ENCODE measurements around the gene RNU6-1.

The RNU6-1 gene

GRCh38 chr15:67792250-67792942, 47.4 kb downstream of the RNU6-1 start:
- Histone ChIP-seq H3K4me3 (ENCODE audit: low read depth, low read length) (no peak overlapping the region), H3K27ac (ENCODE audit: extremely low read depth, low read depth, low read length) (peak overlapping the region; percentile 24; the same call in 1 of the 2 replicates), H3K36me3 (ENCODE audit: control insufficient read depth in 2 of 2, insufficient read depth in 1 of 2, low read length in 2 of 2) (no peaks in the 10 kb centered on the region), H3K4me1 (ENCODE audit: control insufficient read depth, insufficient read depth, low read length) (peaks cover 28% of the 10 kb centered on the region), H3K9me3 (ENCODE audit: control insufficient read depth, insufficient read depth, low read depth, low read length) (no peaks in the 10 kb centered on the region; the same call in 1 of the 2 replicates)
- POLR2A ChIA-PET = interaction anchor here (0.5 to 1.0 kb wide), 2 partner anchors 20 to 21 kb away, joined by 3 read pairs; no protein-coding TSS in a partner anchor
- CTCF ChIA-PET = no interaction called here
- TF ChIP-seq ZNF423 (tag by site-specific recombination; IDR thresholded peaks at IDR 0.05) (peak; percentile 50; the same call in 1 of the 2 replicates), TCF7L2 (IDR thresholded peaks at IDR 0.05; ENCODE audit: borderline replicate concordance, low read depth, low read length) (peak; percentile 32), ZSCAN18 (tag by site-specific recombination; IDR thresholded peaks at IDR 0.05) (peak; percentile 89), ZNF157 (tag by site-specific recombination; IDR thresholded peaks at IDR 0.05) (no peak), ZBTB20 (tag by site-specific recombination; IDR thresholded peaks at IDR 0.05) (peak; percentile 30), ZNF621 (tag by site-specific recombination; IDR thresholded peaks at IDR 0.05) (no peak), ZNF354C (tag by site-specific recombination; IDR thresholded peaks at IDR 0.05; ENCODE audit: borderline replicate concordance, low read depth) (no peak), ZNF10 (tag by site-specific recombination; IDR thresholded peaks at IDR 0.05) (peak; percentile 87), SP7 (tag by site-specific recombination; IDR thresholded peaks at IDR 0.05) (peak; percentile 98), ZNF280D (tag by site-specific recombination; IDR thresholded peaks at IDR 0.05) (0 out of 2 replicates have a peak, but pooled peaks have one; percentile 48), ZNF707 (tag by site-specific recombination; IDR thresholded peaks at IDR 0.05) (no peak), ZNF677 (tag by site-specific recombination; IDR thresholded peaks at IDR 0.05) (no peak), ZNF274 (IDR thresholded peaks at IDR 0.05; ENCODE audit: low read length) (no peak), ZNF274 (tag by site-specific recombination; IDR thresholded peaks at IDR 0.05; ENCODE audit: borderline replicate concordance) (no peak), HOXC10 (CRISPR knock-in tag; IDR thresholded peaks at IDR 0.05) (0 out of 2 replicates have a peak, but pooled peaks have one; percentile 78), ZNF624 (tag by site-specific recombination; IDR thresholded peaks at IDR 0.05) (peak; percentile 28; the same call in 1 of the 2 replicates), ZBTB44 (tag by site-specific recombination; IDR thresholded peaks at IDR 0.05) (peak; percentile 97), ZNF837 (tag by site-specific recombination; IDR thresholded peaks at IDR 0.05) (no peak), ZFP3 (tag by site-specific recombination; IDR thresholded peaks at IDR 0.05; ENCODE audit: low read depth) (no peak), ZNF555 (tag by site-specific recombination; conservative IDR thresholded peaks at IDR 0.05) (no peak), KLF10 (tag by site-specific recombination; IDR thresholded peaks at IDR 0.05) (peak; percentile 96)
- TF ChIP-seq, protein P1, sequence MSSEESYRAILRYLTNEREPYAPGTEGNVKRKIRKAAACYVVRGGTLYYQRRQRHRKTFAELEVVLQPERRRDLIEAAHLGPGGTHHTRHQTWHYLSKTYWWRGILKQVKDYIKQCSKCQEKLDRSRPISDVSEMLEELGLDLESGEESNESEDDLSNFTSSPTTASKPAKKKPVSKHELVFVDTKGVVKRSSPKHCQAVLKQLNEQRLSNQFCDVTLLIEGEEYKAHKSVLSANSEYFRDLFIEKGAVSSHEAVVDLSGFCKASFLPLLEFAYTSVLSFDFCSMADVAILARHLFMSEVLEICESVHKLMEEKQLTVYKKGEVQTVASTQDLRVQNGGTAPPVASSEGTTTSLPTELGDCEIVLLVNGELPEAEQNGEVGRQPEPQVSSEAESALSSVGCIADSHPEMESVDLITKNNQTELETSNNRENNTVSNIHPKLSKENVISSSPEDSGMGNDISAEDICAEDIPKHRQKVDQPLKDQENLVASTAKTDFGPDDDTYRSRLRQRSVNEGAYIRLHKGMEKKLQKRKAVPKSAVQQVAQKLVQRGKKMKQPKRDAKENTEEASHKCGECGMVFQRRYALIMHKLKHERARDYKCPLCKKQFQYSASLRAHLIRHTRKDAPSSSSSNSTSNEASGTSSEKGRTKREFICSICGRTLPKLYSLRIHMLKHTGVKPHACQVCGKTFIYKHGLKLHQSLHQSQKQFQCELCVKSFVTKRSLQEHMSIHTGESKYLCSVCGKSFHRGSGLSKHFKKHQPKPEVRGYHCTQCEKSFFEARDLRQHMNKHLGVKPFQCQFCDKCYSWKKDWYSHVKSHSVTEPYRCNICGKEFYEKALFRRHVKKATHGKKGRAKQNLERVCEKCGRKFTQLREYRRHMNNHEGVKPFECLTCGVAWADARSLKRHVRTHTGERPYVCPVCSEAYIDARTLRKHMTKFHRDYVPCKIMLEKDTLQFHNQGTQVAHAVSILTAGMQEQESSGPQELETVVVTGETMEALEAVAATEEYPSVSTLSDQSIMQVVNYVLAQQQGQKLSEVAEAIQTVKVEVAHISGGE (tag by site-specific recombination; conservative IDR thresholded peaks at IDR 0.05; ENCODE audit: low read depth) = peak; percentile 40; the same call in 1 of the 2 replicates
- TF ChIP-seq, protein P2, sequence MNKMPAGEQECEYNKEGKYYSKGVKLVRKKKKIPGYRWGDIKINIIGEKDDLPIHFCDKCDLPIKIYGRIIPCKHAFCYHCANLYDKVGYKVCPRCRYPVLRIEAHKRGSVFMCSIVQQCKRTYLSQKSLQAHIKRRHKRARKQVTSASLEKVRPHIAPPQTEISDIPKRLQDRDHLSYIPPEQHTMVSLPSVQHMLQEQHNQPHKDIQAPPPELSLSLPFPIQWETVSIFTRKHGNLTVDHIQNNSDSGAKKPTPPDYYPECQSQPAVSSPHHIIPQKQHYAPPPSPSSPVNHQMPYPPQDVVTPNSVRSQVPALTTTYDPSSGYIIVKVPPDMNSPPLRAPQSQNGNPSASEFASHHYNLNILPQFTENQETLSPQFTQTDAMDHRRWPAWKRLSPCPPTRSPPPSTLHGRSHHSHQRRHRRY (tag by site-specific recombination; IDR thresholded peaks at IDR 0.05) = peak; percentile 87; the same call in 1 of the 2 replicates
- TF ChIP-seq, protein P3, sequence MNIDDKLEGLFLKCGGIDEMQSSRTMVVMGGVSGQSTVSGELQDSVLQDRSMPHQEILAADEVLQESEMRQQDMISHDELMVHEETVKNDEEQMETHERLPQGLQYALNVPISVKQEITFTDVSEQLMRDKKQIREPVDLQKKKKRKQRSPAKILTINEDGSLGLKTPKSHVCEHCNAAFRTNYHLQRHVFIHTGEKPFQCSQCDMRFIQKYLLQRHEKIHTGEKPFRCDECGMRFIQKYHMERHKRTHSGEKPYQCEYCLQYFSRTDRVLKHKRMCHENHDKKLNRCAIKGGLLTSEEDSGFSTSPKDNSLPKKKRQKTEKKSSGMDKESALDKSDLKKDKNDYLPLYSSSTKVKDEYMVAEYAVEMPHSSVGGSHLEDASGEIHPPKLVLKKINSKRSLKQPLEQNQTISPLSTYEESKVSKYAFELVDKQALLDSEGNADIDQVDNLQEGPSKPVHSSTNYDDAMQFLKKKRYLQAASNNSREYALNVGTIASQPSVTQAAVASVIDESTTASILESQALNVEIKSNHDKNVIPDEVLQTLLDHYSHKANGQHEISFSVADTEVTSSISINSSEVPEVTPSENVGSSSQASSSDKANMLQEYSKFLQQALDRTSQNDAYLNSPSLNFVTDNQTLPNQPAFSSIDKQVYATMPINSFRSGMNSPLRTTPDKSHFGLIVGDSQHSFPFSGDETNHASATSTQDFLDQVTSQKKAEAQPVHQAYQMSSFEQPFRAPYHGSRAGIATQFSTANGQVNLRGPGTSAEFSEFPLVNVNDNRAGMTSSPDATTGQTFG (tag by site-specific recombination; IDR thresholded peaks at IDR 0.05; ENCODE audit: borderline replicate concordance) = no peak

Measured in HEK293 (cell line).